HEK293 (cell line): Measurements from ENCODE around the gene ACER3.

Experiments
- CTCF ChIA-PET: fragments of 350-600 bp; formaldehyde crosslinking; extraction: SDS; loops from one replicate; lab custom pipeline; 2021; ENCODE audit warnings: antibody characterized with exemption; lab: Yijun Ruan, JAX
- POLR2A ChIA-PET: fragments of 300-600 bp; formaldehyde crosslinking; extraction: SDS; loops from one replicate; lab custom pipeline; 2020; ENCODE audit warnings: antibody characterized with exemption, inconsistent platforms; lab: Yijun Ruan, JAX
- H3K27ac ChIP-seq: fragments of 200-500 bp; sonication (Bioruptor generic); 2 replicates; pipeline ENCODE4 v1.5.1; 2014; ENCODE audit warnings: low read depth, low read length, control low read depth, inconsistent platforms; ENCODE audit errors: extremely low read depth
- H3K36me3 ChIP-seq, 2 experiments: fragments of 200-500 bp in 1 of 2; sonication (Bioruptor generic) in 1 of 2; 1 replicate in 1 of 2; 2 replicates in 1 of 2; pipeline ENCODE4 v1.5.1; 2014 to 2017; ENCODE audit warnings: inconsistent platforms in 2 of 2, low read length in 2 of 2; ENCODE audit not compliant: control insufficient read depth in 2 of 2, insufficient read depth in 1 of 2
- H3K4me1 ChIP-seq: fragments of 200-500 bp; sonication (Bioruptor generic); 2 replicates; pipeline ENCODE4 v1.5.1; 2014; ENCODE audit warnings: mild to moderate bottlenecking, low read length, inconsistent platforms; ENCODE audit not compliant: control insufficient read depth, insufficient read depth
- H3K4me3 ChIP-seq: 2 replicates; pipeline ENCODE4 v1.5.1; 2011; ENCODE audit warnings: low read depth, mild to moderate bottlenecking, control low read depth, low read length, moderate library complexity
- H3K9me3 ChIP-seq: fragments of 200-500 bp; sonication (Bioruptor generic); 2 replicates; pipeline ENCODE4 v1.5.1; 2014; ENCODE audit warnings: low read depth, low read length, inconsistent platforms; ENCODE audit not compliant: control insufficient read depth, insufficient read depth
- GLIS2 ChIP-seq: fragments of 450-650 bp; formaldehyde crosslinking; IDR thresholded peaks from 2 replicates; pipeline ENCODE4 v1.5.1; 2016; ENCODE audit warnings: missing biosample characterization, missing genetic modification characterization
- MZF1 ChIP-seq: fragments of 450-650 bp; formaldehyde crosslinking; IDR thresholded peaks from 2 replicates; pipeline ENCODE4 v1.5.1; 2017; ENCODE audit warnings: missing biosample characterization, missing genetic modification characterization, borderline replicate concordance
- OSR2 ChIP-seq: fragments of 450-650 bp; formaldehyde crosslinking; IDR thresholded peaks from 2 replicates; pipeline ENCODE4 v1.5.1; 2016; ENCODE audit warnings: missing biosample characterization, missing genetic modification characterization
- PATZ1 ChIP-seq: fragments of 450-650 bp; formaldehyde crosslinking; IDR thresholded peaks from 2 replicates; pipeline ENCODE4 v1.5.1; 2016; ENCODE audit warnings: missing biosample characterization, missing genetic modification characterization
- PRDM2 ChIP-seq: fragments of 450-650 bp; formaldehyde crosslinking; IDR thresholded peaks from 2 replicates; pipeline ENCODE4 v1.5.1; 2016; ENCODE audit warnings: missing biosample characterization, missing genetic modification characterization, borderline replicate concordance
- SP3 ChIP-seq: fragments of 450-650 bp; formaldehyde crosslinking; IDR thresholded peaks from 2 replicates; pipeline ENCODE4 v1.5.1; 2016; ENCODE audit warnings: missing biosample characterization, missing genetic modification characterization
- WT1 ChIP-seq: fragments of 450-650 bp; formaldehyde crosslinking; IDR thresholded peaks from 2 replicates; pipeline ENCODE4 v1.5.1; 2016; ENCODE audit warnings: missing biosample characterization, missing genetic modification characterization
- ZBTB11 ChIP-seq: fragments of 450-650 bp; formaldehyde crosslinking; conservative IDR thresholded peaks from 2 replicates; pipeline ENCODE4 v1.5.1; 2016; ENCODE audit warnings: low read depth, missing biosample characterization, missing genetic modification characterization
- ZFP69B ChIP-seq: fragments of 450-650 bp; formaldehyde crosslinking; IDR thresholded peaks from 2 replicates; pipeline ENCODE4 v1.5.1; 2016; ENCODE audit warnings: missing biosample characterization, missing genetic modification characterization
- ZNF146 ChIP-seq: fragments of 450-650 bp; formaldehyde crosslinking; IDR thresholded peaks from 2 replicates; pipeline ENCODE4 v1.5.1; 2016; ENCODE audit warnings: missing biosample characterization, missing genetic modification characterization
- ZNF184 ChIP-seq: fragments of 450-650 bp; IDR thresholded peaks from 2 replicates; pipeline ENCODE4 v1.5.1; 2018; ENCODE audit warnings: missing biosample characterization, mild to moderate bottlenecking, missing genetic modification characterization
- ZNF354C ChIP-seq: fragments of 450-650 bp; formaldehyde crosslinking; IDR thresholded peaks from 2 replicates; pipeline ENCODE4 v1.5.1; 2016; ENCODE audit warnings: missing biosample characterization, missing genetic modification characterization, low read depth, borderline replicate concordance
- ZNF362 ChIP-seq: fragments of 450-650 bp; formaldehyde crosslinking; IDR thresholded peaks from 2 replicates; pipeline ENCODE4 v1.5.1; 2016; ENCODE audit warnings: missing biosample characterization, missing genetic modification characterization
- ZNF394 ChIP-seq: fragments of 450-650 bp; formaldehyde crosslinking; IDR thresholded peaks from 2 replicates; pipeline ENCODE4 v1.5.1; 2016; ENCODE audit warnings: missing biosample characterization, missing genetic modification characterization, mild to moderate bottlenecking, moderate library complexity, borderline replicate concordance
- ZNF426 ChIP-seq: fragments of 450-650 bp; formaldehyde crosslinking; IDR thresholded peaks from 2 replicates; pipeline ENCODE4 v1.5.1; 2017; ENCODE audit warnings: missing biosample characterization, missing genetic modification characterization, mild to moderate bottlenecking, inconsistent platforms, moderate library complexity
- ZNF580 ChIP-seq: fragments of 450-650 bp; formaldehyde crosslinking; IDR thresholded peaks from 2 replicates; pipeline ENCODE4 v1.5.1; 2016; ENCODE audit warnings: missing biosample characterization, missing genetic modification characterization
- ZNF677 ChIP-seq: fragments of 450-650 bp; IDR thresholded peaks from 2 replicates; pipeline ENCODE4 v1.5.0; 2018; ENCODE audit warnings: missing biosample characterization, mild to moderate bottlenecking, missing genetic modification characterization, moderate library complexity
- ZNF707 ChIP-seq: fragments of 450-650 bp; formaldehyde crosslinking; IDR thresholded peaks from 2 replicates; pipeline ENCODE4 v1.5.1; 2016; ENCODE audit warnings: missing biosample characterization, missing genetic modification characterization
- ZNF785 ChIP-seq: fragments of 450-650 bp; formaldehyde crosslinking; IDR thresholded peaks from 2 replicates; pipeline ENCODE4 v1.5.1; 2016; ENCODE audit warnings: missing biosample characterization, missing genetic modification characterization
- ZSCAN30 ChIP-seq: fragments of 450-650 bp; IDR thresholded peaks from 2 replicates; pipeline ENCODE4 v1.5.1; 2018; ENCODE audit warnings: missing biosample characterization, mild to moderate bottlenecking, missing genetic modification characterization, moderate library complexity

Gene ACER3

GRCh38 chr11:76839311-76839710, 21.4 kb upstream of the ACER3 start:
- no peaks in the 10 kb centered on the region for H3K36me3 ChIP-seq
- POLR2A ChIA-PET: no interaction called here
- CTCF ChIA-PET: interaction anchor here (0.7 kb wide), 1 partner anchor 13 kb away, joined by 3 read pairs; no protein-coding TSS in a partner anchor
- H3K9me3 ChIP-seq: no peaks in the 10 kb centered on the region
- no peak overlapping the region for H3K4me3 ChIP-seq
- no peaks in the 10 kb centered on the region for H3K4me1 ChIP-seq
- H3K27ac ChIP-seq: no peak overlapping the region
- TF ChIP-seq ZBTB11 (tag by site-specific recombination) (no peak), MZF1 (no peak), SP3 (tag by site-specific recombination) (no peak), ZNF580 (tag by site-specific recombination) (no peak), ZNF354C (tag by site-specific recombination) (no peak), ZNF184 (tag by site-specific recombination) (no peak)

GRCh38 chr11:76841923-76842452, 18.7 kb upstream of the ACER3 start:
- H3K27ac ChIP-seq: no peak overlapping the region
- H3K4me1 ChIP-seq: no peaks in the 10 kb centered on the region
- CTCF ChIA-PET: interaction anchor here (0.6 to 1.1 kb wide), 3 partner anchors 9 to 120 kb away, joined by 3 to 4 read pairs (median 3); no protein-coding TSS in a partner anchor
- H3K36me3 ChIP-seq: no peaks in the 10 kb centered on the region
- no peak overlapping the region for H3K4me3 ChIP-seq
- H3K9me3 ChIP-seq: no peaks in the 10 kb centered on the region
- no peak for TF ChIP-seq ZNF785
- TF ChIP-seq GLIS2 (tag by site-specific recombination): no peak
- no peak for TF ChIP-seq PRDM2 (tag by site-specific recombination)
- TF ChIP-seq ZNF426: no peak
- no peak for TF ChIP-seq WT1 (tag by site-specific recombination)
- no peak for TF ChIP-seq ZFP69B (tag by site-specific recombination)
- no peak for TF ChIP-seq ZNF394
- TF ChIP-seq OSR2 (tag by site-specific recombination): no peak
- TF ChIP-seq ZNF362 (tag by site-specific recombination): no peak
- TF ChIP-seq ZNF707 (tag by site-specific recombination): no peak
- no peak for TF ChIP-seq ZNF677 (tag by site-specific recombination)
- no peak for TF ChIP-seq ZNF146 (tag by site-specific recombination)
- no peak for TF ChIP-seq ZSCAN30 (tag by site-specific recombination)
- TF ChIP-seq PATZ1 (tag by site-specific recombination): no peak
- POLR2A ChIA-PET: no interaction called here
